GM19395 (cell line): Measurements from ENCODE around the gene RABGAP1L.
"Not testable (repeated sequence)": the region's sequence is repeated elsewhere in the genome, so short reads cannot be mapped to it uniquely, and the experiment has no call there.

ENCODE experiments used
- ATAC-seq: cut with Tn5 transposase; IDR thresholded peaks from one replicate; pipeline ENCODE4 v1.9.1; 2021; ENCODE audit warnings: mild to moderate bottlenecking, moderate library complexity; ENCODE audit not compliant: unreplicated experiment

The RABGAP1L gene

GRCh38 chr1:174159252-174160108 lies at the start of gene RABGAP1L:
RABGAP1L (plus strand) TSS chr1:174159520.
- peak; percentile 70 for ATAC-seq

- no peak for ATAC-seq
These were observed 49.3 kb upstream of the RABGAP1L start for GRCh38 chr1:174110053-174110452.

GRCh38 chr1:174112489-174113162 lies 46.7 kb upstream of the RABGAP1L start:
- ATAC-seq = no peak

- ATAC-seq = no peak
These were observed 45.2 kb upstream of the RABGAP1L start for GRCh38 chr1:174114106-174114505.

GRCh38 chr1:174114788-174115448 lies 44.4 kb upstream of the RABGAP1L start:
- ATAC-seq = peak; percentile 87

GRCh38 chr1:174116042-174116441 lies 43.3 kb upstream of the RABGAP1L start:
- no peak for ATAC-seq

- ATAC-seq = no peak
These were observed 40.6 kb upstream of the RABGAP1L start for GRCh38 chr1:174118751-174119150.

GRCh38 chr1:174122318-174122717 lies 37.0 kb upstream of the RABGAP1L start:
- ATAC-seq = not testable (repeated sequence)

GRCh38 chr1:174123843-174124242 lies 35.5 kb upstream of the RABGAP1L start:
- no peak for ATAC-seq

- ATAC-seq = not testable (repeated sequence)
These were observed 32.1 kb upstream of the RABGAP1L start for GRCh38 chr1:174127176-174127575.

- no peak for ATAC-seq
These were observed 28.2 kb upstream of the RABGAP1L start for GRCh38 chr1:174131032-174131638.

GRCh38 chr1:174134003-174134659 lies 25.2 kb upstream of the RABGAP1L start:
- peak; percentile 64 for ATAC-seq

- no peak for ATAC-seq
These were observed 24.1 kb upstream of the RABGAP1L start for GRCh38 chr1:174135211-174135610.

GRCh38 chr1:174136714-174137113 lies 22.6 kb upstream of the RABGAP1L start:
- ATAC-seq = no peak

- ATAC-seq = no peak
These were observed 16.5 kb upstream of the RABGAP1L start for GRCh38 chr1:174142836-174143235.

- ATAC-seq = not testable (repeated sequence)
These were observed 15.5 kb upstream of the RABGAP1L start for GRCh38 chr1:174143727-174144396.

GRCh38 chr1:174144397-174144783 lies 14.9 kb upstream of the RABGAP1L start:
- ATAC-seq = not testable (repeated sequence)

GRCh38 chr1:174149216-174149615 lies 10.1 kb upstream of the RABGAP1L start:
- ATAC-seq = no peak

GRCh38 chr1:174150499-174150898 lies 8.8 kb upstream of the RABGAP1L start:
- no peak for ATAC-seq

- ATAC-seq = no peak
These were observed 6.9 kb upstream of the RABGAP1L start for GRCh38 chr1:174152427-174152826.
